Measurements from ENCODE around the gene CHST15.
"Not testable (repeated sequence)": the region's sequence is repeated elsewhere in the genome, so short reads cannot be mapped to it uniquely, and the experiment has no call there.

CHST15 gene

DNA sequence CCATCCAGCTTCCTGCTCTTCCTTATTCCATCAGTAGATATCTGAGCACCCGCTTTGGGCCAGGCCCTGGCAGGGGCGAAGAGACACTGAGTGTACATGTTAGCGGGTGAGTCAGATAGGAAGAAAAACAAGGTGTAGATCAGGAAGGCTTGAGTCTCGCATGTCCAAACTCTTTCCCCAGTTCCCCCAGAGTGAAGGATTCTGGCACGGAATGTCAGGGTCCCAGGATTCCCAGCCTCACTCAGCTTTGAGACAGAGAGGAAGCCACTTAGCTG, 24.1 kb upstream of the CHST15 start:
- H3K9me3 ChIP-seq, result no peaks in the 10 kb centered on the region
- no peaks in the 10 kb centered on the region for H3K36me3 ChIP-seq (replicated peaks)
- no peak overlapping the region for H3K4me3 ChIP-seq
- H3K27me3 ChIP-seq (ENCODE audit: low read depth), result no peaks in the 10 kb centered on the region
- no peak for DNase-seq (ENCODE audit: low spot score in 2 of 2)
- no peaks in the 10 kb centered on the region for H3K4me1 ChIP-seq
- in situ Hi-C loops (cut with MboI; ENCODE audit: low sequenced_read_pairs), result no loop called here

- in situ Hi-C loops (cut with MboI; ENCODE audit: low sequenced_read_pairs), result no loop called here
- no peaks in the 10 kb centered on the region for H3K27me3 ChIP-seq (ENCODE audit: low read depth)
- no peaks in the 10 kb centered on the region for H3K9me3 ChIP-seq
- no peak for DNase-seq (ENCODE audit: low spot score in 2 of 2)
- no peaks in the 10 kb centered on the region for H3K4me1 ChIP-seq
- H3K4me3 ChIP-seq, result no peak overlapping the region
- no peaks in the 10 kb centered on the region for H3K36me3 ChIP-seq (replicated peaks)
Observed at GRCh38 chr10:124116771-124117510, 23.5 kb upstream of the CHST15 start.

DNA sequence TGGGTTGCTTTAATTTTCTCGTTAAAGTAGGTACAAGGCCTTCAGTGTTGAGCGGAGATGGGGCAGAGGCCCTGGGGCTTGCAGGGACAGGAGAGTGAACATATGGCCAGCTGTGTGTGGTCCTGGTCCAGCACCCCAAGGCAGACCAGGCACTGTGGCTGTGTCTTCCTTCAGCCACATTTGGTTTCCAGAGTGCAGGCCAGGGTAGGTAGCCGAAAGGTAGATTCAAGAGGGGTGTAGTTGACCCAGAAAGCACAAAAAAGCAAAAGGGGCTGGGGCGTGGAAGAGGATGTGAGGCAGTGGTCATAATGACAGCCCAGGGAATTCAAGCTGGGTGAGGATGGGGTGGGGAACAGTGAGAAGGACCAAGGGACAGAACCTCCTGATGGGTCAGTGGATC, 21.3 kb upstream of the CHST15 start:
- DNase-seq (ENCODE audit: low spot score in 2 of 2), result no peak
- in situ Hi-C loops (cut with MboI; ENCODE audit: low sequenced_read_pairs), result no loop called here

DNA sequence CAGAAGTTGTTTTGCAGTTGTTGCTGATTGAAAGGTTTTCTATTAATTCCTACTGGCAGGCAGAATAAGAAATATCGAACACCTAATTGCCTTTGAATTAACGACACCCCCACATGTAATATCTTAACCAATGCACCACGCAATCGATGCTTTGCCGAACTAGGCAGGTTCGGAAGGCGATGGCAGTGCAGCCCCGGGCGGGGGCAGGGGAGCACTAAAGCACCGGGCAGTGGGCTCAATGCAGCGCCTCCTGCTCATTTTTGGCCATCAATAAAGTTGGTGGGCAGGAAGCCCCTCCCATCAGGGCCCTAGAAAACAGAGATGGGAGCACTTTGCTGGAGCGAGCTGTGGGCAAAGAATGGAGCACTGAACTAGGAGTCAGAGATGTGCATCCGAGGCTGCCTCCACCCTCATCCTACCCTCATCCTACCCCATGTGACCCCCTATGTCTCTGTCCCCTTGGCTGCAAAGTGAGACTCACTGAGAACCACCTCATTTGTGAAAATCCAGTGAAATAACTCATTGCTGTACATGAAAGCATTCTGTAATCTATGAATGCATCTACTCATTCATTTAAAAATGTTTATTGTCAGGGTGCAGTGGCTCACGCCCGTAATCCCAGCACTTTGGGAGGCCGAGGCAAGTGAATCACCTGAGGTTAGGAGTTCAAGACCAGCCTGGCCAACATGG, 19.6 kb upstream of the CHST15 start:
- Histone ChIP-seq H3K27me3 (ENCODE audit: low read depth) (no peaks in the 10 kb centered on the region), H3K4me1 (no peaks in the 10 kb centered on the region), H3K9me3 (no peaks in the 10 kb centered on the region), H3K4me3 (no peak overlapping the region), H3K36me3 (replicated peaks) (no peaks in the 10 kb centered on the region)
- in situ Hi-C loops (cut with MboI; ENCODE audit: low sequenced_read_pairs), result no loop called here
- DNase-seq (ENCODE audit: low spot score in 2 of 2), result no peak

More for the DNA sequence above, 21.3 kb upstream of the CHST15 start:
- H3K9me3 ChIP-seq, result no peaks in the 10 kb centered on the region
- H3K27me3 ChIP-seq (ENCODE audit: low read depth), result no peaks in the 10 kb centered on the region
- no peaks in the 10 kb centered on the region for H3K36me3 ChIP-seq (replicated peaks)
- no peaks in the 10 kb centered on the region for H3K4me1 ChIP-seq
- no peak overlapping the region for H3K4me3 ChIP-seq

DNA sequence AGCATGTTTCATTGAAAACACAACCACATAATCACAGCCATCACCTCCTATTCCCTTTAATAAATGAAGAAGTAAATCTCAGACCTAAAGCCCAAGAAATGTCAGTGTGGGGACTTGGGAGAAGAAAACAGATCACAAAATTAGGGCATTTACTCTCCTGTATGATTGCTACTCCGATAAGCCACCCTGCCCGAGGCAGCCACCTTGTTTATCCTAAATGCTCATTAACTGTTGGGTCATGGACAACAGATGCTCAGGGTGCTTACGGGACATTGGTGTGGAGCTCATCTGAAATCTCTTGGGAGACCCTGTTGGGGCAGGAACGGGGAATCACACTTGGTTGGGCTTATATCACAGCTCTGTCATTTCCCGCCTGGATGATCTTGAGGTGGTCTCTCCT, 17.5 kb upstream of the CHST15 start:
- in situ Hi-C loops (cut with MboI; ENCODE audit: low sequenced_read_pairs), result no loop called here
- Histone ChIP-seq H3K9me3 (no peaks in the 10 kb centered on the region), H3K36me3 (replicated peaks) (no peaks in the 10 kb centered on the region), H3K27me3 (ENCODE audit: low read depth) (no peaks in the 10 kb centered on the region), H3K4me1 (no peaks in the 10 kb centered on the region), H3K4me3 (no peak overlapping the region)
- no peak for DNase-seq (ENCODE audit: low spot score in 2 of 2)

DNA sequence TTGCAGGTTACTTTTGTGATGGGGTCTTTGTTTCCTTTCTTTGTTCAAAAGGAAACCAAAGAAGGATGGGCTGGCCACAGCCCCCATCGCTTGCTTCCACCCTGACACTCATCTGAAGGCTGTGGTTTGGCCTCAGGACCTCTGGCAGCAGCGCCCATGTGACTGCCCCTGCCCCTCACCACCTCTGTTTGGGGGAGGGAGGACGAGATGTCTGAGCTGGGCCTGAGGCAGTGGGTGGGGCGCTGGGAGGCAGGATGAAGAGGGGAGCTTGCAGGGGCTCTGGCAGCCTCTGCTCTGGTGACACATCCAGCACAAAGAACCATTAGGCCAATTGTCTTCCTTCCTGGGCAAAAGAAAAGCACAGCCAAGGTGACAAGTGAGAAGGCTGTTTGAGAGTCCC, 15.9 kb upstream of the CHST15 start:
- H3K36me3 ChIP-seq (replicated peaks), result no peaks in the 10 kb centered on the region
- H3K27me3 ChIP-seq (ENCODE audit: low read depth), result no peaks in the 10 kb centered on the region
- no peaks in the 10 kb centered on the region for H3K9me3 ChIP-seq
- no peaks in the 10 kb centered on the region for H3K4me1 ChIP-seq
- DNase-seq (ENCODE audit: low spot score in 2 of 2), result no peak
- H3K4me3 ChIP-seq, result no peak overlapping the region
- in situ Hi-C loops (cut with MboI; ENCODE audit: low sequenced_read_pairs), result no loop called here

DNA sequence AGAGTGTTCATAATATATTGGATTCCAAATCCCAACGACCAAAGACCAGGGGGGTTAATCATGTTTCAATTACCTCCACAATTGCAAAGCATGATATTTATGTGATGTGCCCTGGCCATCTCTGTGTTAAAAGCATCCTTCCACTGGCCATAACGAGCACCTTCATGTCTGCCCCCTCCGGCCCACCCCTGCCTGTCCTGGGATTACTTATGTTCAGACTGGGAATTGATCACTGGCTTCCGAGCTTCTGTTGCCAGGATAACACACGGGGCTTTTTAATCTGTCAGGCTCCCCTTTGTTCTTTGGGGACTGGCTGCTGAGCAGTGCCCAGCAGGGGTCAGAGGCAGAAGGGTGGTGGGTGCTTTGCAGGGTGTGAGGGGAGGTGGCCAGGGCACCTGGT, 13.7 kb upstream of the CHST15 start:
- in situ Hi-C loops (cut with MboI; ENCODE audit: low sequenced_read_pairs), result no loop called here
- H3K4me1 ChIP-seq, result no peaks in the 10 kb centered on the region
- no peak for DNase-seq (ENCODE audit: low spot score in 2 of 2)
- H3K36me3 ChIP-seq (replicated peaks), result no peaks in the 10 kb centered on the region
- no peak overlapping the region for H3K4me3 ChIP-seq
- H3K27me3 ChIP-seq (ENCODE audit: low read depth), result no peaks in the 10 kb centered on the region
- no peaks in the 10 kb centered on the region for H3K9me3 ChIP-seq

DNA sequence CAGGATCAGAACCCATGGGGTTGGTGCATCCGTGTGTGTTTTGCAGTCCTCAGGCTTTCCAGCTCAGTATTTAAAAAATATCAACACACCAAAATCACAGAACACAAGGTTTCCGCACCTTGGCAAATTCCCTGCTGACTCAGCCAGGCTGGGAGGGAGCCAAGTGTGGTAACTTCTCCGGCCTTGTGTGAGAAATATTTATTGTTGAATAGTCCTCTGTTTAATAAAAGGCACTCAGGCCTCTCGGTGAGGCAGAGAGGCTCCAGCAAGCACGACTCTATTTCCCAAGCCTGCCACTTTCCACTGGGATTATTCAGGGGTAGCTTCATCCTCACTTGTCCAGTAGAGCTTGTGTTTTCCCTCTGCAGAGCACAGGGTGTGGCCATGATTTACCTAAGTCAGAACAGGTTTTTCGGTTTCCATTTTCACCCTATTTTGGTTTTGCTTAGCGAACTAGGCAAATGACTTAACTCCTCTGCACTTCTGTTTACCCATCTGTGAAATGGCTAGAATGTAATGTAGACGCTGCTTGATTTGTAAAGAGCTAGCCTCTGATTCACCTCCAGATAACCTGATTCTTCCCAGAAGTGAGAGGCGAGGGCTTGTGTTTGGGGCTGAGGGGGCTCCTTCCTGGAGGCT, 13.0 kb upstream of the CHST15 start:
- DNase-seq (ENCODE audit: low spot score in 2 of 2), result no peak
- H3K36me3 ChIP-seq (replicated peaks), result no peaks in the 10 kb centered on the region
- H3K4me1 ChIP-seq, result no peaks in the 10 kb centered on the region
- no peak overlapping the region for H3K4me3 ChIP-seq
- no peaks in the 10 kb centered on the region for H3K27me3 ChIP-seq (ENCODE audit: low read depth)
- in situ Hi-C loops (cut with MboI; ENCODE audit: low sequenced_read_pairs), result no loop called here
- no peaks in the 10 kb centered on the region for H3K9me3 ChIP-seq

GRCh38 chr10:124105594-124105993, 12.2 kb upstream of the CHST15 start:
- Histone ChIP-seq H3K4me3 (no peak overlapping the region), H3K36me3 (replicated peaks) (no peaks in the 10 kb centered on the region), H3K27me3 (ENCODE audit: low read depth) (no peaks in the 10 kb centered on the region), H3K9me3 (no peaks in the 10 kb centered on the region), H3K4me1 (no peaks in the 10 kb centered on the region)
- in situ Hi-C loops (cut with MboI; ENCODE audit: low sequenced_read_pairs), result no loop called here
- DNase-seq (ENCODE audit: low spot score in 2 of 2), result no peak

GRCh38 chr10:124105045-124105444, 11.6 kb upstream of the CHST15 start:
- in situ Hi-C loops (cut with MboI; ENCODE audit: low sequenced_read_pairs), result no loop called here
- no peak for DNase-seq (ENCODE audit: low spot score in 2 of 2)
- Histone ChIP-seq H3K9me3 (no peaks in the 10 kb centered on the region), H3K27me3 (ENCODE audit: low read depth) (no peaks in the 10 kb centered on the region), H3K4me3 (no peak overlapping the region), H3K36me3 (replicated peaks) (no peaks in the 10 kb centered on the region), H3K4me1 (no peaks in the 10 kb centered on the region)

GRCh38 chr10:124104011-124104627, 10.7 kb upstream of the CHST15 start:
- DNase-seq (ENCODE audit: low spot score in 2 of 2), result no peak
- no peaks in the 10 kb centered on the region for H3K36me3 ChIP-seq (replicated peaks)
- H3K4me3 ChIP-seq, result no peak overlapping the region
- H3K27me3 ChIP-seq (ENCODE audit: low read depth), result no peaks in the 10 kb centered on the region
- no peaks in the 10 kb centered on the region for H3K4me1 ChIP-seq
- no peaks in the 10 kb centered on the region for H3K9me3 ChIP-seq
- in situ Hi-C loops (cut with MboI; ENCODE audit: low sequenced_read_pairs), result no loop called here

GRCh38 chr10:124101351-124101750, 8.0 kb upstream of the CHST15 start:
- Histone ChIP-seq H3K4me3 (no peak overlapping the region), H3K4me1 (no peaks in the 10 kb centered on the region), H3K9me3 (no peaks in the 10 kb centered on the region), H3K36me3 (replicated peaks) (no peaks in the 10 kb centered on the region), H3K27me3 (ENCODE audit: low read depth) (no peaks in the 10 kb centered on the region; the same call in 1 of the 2 replicates)
- no peak for DNase-seq (ENCODE audit: low spot score in 2 of 2)
- in situ Hi-C loops (cut with MboI; ENCODE audit: low sequenced_read_pairs), result no loop called here

- H3K4me3 ChIP-seq; DNase-seq (ENCODE audit: low spot score in 2 of 2); H3K9me3 ChIP-seq; in situ Hi-C loops (cut with MboI; ENCODE audit: low sequenced_read_pairs); H3K4me1 ChIP-seq; H3K27me3 ChIP-seq (ENCODE audit: low read depth); H3K36me3 ChIP-seq (replicated peaks): not testable (repeated sequence)
Observed at GRCh38 chr10:124100651-124101050, 7.3 kb upstream of the CHST15 start.

DNA sequence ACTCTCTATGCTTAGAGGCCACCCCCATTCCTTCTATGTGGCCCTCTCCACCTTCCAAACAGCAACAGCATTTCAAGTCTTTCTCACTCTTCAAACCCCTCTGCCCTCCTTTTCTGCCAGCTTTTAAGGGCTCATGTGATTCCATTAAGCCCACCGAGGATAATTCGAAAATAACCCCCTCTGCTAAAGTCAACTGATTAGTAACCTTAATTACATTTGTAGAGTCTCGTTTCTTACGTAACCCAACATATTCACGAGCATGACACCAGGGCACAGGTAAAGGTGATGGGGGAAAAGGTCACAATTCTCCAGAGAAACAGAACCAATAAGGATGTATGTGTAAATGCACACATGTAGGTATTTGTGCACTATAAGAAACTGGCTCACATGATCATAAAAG, 6.7 kb upstream of the CHST15 start:
- H3K4me1 ChIP-seq, result no peaks in the 10 kb centered on the region
- H3K4me3 ChIP-seq, result no peak overlapping the region
- H3K36me3 ChIP-seq (replicated peaks), result no peaks in the 10 kb centered on the region
- no peaks in the 10 kb centered on the region for H3K9me3 ChIP-seq
- no peaks in the 10 kb centered on the region; the same call in 1 of the 2 replicates for H3K27me3 ChIP-seq (ENCODE audit: low read depth)
- no peak for DNase-seq (ENCODE audit: low spot score in 2 of 2)
- in situ Hi-C loops (cut with MboI; ENCODE audit: low sequenced_read_pairs), result no loop called here
